AG20443 (cell line): ENCODE measurements around the gene ZNF384.
"Not testable (repeated sequence)": the region's sequence is repeated elsewhere in the genome, so short reads cannot be mapped to it uniquely, and the experiment has no call there.

ENCODE experiments used
- DNase-seq: peaks from one replicate; pipeline ENCODE4 v3.0.0; 2012; ENCODE audit warnings: low spot score, mixed read lengths

Gene ZNF384

DNA sequence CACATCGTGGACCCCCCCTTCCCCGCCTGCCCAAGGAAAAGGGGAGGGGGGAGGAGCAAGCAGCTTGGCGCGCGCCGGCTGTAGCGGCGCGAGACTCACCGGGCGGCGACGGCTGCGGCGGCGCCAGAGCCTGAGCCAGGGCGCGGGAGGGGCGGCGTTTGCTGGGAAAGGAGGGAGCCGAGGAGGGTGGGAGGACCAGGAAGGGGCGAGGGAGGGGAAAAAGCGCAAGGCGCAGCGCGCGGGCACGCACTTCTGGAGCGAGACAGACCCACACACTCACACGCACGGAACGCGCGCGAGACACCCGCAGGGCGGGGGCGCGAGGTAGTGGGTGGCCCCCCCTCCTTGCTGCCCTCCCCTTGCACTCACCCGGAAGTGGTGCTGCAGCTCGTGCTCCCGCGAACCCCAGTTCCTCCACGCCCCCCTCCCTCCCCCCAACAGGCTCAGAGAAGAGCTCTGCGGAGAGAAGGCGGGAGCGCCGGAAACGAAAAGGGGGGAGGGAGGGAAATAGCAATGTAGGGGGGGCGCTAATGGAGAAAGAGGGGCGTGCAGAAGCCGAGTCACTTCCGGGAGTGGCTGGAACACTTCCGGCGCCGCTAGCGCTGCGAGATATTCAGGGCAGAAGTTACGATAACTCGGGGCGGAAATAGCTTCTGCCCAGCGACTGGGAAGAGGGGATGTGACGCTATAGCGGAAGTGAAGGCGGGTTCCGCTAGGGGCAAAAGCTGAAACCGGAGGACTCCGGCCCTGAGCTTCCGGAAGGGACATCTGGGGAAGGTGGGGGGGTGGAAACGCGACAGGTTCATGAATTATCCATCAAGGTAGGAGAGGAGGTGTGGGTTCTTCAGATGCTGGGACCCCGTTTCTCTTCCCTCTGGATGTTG is at the start of gene ZNF384:
TSS of gene ZNF384 (minus strand) at position 377 of the 884 bp plus-strand sequence. CDS start 9,855 bp downstream, outside the sequence.
- DNase-seq: peak; percentile 97

DNA sequence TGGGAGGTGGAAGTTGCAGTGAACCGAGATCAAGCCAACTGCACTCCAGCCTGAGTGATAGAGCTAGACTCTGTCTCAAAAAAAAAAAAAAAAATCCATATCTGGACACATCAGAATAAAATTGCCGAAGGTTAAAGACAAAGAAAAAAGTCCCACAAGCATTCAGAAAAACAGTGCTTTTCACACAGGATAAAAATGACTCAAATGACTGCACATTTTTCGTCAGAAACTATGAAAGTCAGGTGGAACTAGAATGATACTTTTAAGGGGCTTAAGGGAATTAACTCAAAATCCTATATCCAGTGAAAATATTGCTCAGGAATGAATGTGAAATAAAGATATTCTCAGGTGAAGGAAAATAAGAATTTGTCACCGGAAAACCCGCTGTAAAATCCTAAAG is 47.6 kb upstream of the ZNF384 start:
- no peak for DNase-seq

DNA sequence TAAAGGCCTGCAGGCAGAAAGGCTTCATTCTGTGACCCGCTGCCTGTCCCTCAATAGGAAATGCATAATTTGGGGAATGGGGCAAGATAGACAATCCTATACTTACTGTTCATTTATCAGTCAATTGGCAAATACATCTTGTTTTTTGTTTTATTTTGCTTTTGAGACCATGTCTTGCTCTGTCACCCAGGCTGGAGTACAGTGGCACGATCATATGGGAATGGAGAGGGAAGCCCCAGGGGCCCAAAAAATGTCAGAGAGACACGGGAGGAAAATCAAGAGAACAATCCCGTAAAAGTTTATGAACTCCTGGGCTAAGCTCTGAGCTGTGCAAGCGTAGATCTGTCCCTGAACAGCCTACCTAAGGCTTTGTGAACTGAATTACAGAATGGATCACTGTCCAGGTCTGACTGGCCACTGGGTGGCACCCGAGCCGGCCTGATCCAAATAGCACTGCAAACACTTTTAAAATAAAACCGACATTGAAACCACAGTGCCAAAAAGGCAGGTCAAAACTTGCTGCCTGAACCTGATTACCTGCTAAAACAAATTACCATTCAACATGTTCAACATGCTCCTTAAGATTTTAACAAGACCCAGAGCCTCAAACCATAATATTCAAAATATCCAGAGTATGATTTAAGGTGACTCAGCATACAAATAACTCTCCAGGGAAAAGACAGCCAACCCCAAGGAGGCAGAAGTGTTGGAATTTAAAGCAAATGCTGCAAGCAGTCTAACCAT is 46.4 kb upstream of the ZNF384 start:
- peak; percentile 76 for DNase-seq

DNA sequence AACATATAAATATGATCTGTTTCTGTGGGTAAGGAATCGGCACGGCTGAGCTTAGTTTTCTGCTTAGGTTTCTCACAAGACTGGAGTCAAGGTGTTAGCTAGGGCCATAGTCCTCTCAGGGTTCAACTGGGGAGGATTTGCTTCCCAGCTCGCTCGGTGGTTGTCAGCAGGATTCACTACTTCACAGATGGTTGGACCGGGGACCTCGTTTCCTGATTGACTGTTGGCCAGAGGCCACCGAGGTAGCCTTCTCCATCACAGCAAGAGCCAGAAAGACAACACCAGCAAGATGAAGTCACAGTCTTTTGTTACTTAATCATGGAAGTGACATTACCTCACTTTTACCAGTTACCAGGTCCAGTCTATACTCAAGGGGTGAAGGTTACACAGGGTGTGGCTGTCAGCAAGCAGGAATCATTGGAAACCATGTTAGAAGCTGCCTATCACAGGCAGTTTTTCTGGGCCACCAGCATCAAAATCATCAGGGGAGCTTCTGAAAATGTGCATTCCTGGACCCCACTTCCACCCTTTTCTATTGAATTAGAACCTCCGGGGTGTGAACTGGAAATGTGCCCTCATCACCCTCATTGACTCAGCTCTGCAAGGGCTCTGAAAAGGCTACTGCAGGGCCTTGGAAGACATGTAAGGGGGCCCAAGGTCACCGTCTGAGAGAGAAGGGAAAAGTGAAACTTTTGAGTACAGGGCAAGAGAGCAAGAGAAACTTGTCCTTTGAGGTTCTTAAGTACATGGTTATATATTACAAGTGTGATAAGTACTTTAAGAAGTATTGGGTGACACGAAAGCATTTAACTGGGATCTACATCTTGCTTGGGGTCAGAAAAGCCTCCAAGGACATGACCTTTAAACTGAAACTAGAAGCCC is 45.6 kb upstream of the ZNF384 start:
- DNase-seq: no peak

DNA sequence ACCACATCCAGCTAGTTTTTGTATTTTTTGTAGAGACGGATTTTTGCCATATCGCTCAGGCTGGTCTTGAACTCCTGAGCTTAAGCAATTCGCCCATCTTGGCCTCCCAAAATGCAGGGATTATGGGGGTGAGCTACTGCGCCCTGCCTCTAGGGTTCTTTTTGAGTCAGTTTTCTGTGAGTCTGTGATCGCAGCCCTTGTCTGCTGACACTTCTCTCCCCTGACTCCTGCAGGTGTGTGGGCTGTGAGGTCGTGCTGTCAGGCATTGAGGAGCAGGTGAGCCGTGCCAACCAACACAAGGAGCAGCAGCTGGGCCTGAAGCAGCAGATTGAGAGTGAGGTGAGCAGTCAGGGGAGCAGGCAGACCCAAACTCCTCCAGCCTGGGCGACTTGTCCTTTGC is 41.0 kb upstream of the ZNF384 start:
- no peak for DNase-seq

DNA sequence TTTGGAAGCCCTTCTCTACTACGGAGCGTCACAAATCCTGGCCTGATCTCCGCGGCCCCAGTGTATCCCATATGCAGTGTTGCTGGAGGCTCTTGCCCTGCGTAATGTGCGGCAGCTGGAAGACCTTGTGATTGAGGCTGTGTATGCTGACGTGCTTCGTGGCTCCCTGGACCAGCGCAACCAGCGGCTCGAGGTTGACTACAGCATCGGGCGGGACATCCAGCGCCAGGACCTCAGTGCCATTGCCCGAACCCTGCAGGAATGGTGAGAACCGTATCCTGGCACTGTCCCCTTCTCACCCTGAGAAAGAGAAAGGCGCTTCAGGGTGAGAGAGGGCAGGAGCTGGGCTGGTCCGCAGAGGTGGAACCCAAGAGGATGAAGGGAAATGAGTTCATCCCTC is 40.0 kb upstream of the ZNF384 start:
- no peak for DNase-seq

DNA sequence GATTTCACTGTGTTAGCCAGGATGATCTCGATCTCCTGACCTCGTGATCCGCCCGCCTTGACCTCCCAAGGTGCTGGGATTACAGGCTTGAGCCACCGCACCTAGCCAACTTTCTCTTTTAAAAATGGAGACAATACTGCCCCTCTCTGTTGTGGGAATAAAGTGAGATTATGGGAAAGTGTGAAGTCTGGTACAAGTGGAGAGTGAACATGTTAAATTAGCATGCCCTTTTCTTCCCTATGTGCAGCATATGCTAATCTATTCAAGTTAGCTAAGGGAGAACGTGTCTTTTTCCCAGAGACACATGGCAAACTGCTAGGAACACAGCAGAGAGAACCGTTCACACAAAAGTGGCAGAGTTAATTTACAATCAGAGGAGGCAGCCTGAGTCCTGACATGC is 36.2 kb upstream of the ZNF384 start:
- no peak for DNase-seq

DNA sequence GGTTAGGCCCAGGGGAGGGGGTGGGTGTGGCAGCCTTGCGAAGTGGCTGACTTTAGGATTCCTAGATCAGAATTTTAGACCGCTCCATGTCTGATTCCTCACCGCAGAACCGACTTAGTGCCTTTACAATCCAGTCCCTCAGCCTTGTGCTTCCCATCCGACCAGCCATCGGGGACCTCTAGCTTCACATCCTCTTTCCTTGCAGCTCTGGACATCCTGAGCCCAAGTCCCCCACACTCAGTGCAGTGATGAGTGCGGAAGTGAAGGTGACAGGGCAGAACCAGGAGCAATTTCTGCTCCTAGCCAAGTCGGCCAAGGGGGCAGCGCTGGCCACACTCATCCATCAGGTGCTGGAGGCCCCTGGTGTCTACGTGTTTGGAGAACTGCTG is 35.2 kb upstream of the ZNF384 start:
- no peak for DNase-seq

DNA sequence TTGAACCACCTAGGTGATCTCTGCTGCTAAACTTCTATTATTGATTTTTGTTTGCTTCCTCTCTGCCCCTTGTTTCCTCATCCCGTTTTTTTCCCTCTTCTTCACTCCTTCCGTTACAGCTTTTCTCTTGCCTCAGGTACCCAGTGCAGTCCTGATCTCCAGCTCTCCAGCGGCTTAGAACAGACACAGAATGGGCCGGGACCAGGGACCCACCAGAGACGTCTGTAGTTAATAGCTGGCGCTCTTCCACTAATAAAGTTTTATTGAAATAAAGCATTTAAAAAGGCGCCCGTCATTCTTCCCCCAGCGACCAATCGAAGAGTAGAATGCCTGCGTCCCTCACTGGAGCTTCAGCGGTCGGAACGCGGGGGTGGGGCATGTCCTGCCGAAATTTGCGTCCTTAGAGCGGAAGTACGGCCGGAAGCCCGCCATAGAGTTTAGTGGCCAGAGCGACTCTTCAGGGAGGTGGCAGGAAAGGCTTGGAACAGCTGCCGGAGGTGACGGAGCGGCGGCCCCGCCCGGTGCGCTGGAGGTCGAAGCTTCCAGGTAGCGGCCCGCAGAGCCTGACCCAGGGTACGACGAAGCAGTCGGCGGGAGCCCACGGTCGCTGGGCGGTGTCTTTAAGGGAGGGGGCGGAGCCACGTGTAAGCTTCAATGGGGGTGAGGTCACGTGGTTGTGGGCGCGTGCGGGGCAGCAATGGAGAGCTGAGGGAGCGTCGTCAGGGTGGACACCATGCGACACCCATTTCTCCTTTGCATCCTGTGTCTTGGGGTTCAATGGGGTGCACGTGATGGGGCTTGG is 34.6 kb upstream of the ZNF384 start, which contains the start of gene COPS7A:
TSS of gene COPS7A (plus strand) at position 440 of the 802 bp plus-strand sequence. CDS start 611 bp downstream, outside the sequence.
- DNase-seq: peak; percentile 97

DNA sequence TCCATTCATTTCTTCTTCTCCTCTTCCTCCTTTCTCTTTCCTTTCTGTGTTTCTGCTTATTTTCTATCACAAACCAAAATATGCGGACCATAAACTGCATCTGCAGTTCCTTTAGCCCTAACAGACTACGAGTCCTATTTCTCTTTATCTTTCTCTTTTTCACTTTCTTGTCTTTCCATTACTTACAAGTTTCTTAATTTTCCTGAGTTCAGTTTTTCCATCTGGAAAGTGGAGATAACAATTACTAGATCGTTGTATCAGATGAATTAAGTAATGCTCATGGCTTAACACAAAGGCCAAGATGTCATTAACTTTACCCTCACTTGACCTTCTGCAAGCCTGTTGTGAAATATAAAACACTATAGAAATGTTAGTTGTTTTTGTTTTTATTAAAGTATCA is 33.7 kb upstream of the ZNF384 start:
- no peak for DNase-seq

DNA sequence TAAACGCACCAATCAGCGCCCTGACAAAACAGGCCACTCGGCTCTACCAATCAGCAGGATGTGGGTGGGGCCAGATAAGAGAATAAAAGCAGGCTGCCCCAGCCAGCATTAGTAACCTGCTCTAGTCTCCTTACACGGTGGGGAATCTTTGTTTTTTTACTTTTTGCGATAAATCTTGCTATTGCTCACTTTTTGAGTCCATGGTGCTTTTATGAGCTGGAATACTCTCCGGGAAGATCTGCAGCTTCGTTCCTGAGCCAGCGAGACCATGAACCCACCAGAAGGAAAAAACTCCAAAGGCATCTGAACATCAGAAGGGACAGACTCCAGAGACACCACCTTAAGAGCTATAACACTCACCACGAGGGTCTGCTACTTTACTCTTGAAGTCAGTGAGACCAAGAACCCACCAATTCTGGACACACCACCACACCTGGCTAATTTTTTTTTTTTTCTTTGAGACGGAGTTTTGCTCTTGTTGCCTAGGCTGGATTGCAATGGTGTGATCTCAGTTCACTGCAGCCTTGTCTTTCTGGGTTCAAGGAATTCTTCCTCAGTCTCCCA is 27.8 kb upstream of the ZNF384 start:
- no peak for DNase-seq

DNA sequence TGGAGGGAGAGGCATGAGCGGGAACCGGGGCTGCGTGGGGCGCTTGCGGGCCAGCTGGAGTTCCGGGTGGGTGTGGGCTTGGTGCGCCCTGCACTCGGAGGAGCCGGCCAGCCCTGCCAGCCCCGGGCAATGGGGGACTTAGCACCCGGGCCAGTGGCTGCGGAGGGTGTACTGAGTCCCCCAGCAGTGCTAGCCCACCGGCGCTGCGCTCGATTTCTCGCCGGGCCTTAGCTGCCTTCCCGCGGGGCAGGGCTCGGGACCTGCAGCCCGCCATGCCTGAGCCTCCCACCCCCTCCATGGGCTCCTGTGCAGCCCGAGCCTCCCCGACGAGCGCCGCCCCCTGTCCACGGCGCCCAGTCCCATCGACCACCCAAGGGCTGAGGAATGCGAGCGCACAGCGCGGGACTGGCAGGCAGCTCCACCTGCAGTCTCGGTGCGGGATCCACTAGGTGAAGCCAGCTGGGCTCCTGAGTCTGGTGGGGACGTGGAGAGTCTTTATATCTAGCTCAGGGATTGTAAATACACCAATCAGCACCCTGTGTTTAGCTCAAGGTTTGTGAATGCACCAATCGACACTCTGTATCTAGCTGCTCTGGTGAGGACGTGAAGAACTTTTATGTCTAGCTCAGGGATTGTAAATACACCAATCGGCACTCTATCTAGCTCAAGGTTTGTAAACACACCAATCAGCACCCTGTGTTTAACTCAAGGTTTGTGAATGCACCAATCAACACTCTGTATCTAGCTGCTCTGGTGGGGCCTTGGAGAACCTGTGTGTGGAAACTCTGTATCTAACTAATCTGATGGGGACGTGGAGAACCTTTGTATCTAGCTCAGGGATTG is 27.1 kb upstream of the ZNF384 start:
- not testable (repeated sequence) for DNase-seq

DNA sequence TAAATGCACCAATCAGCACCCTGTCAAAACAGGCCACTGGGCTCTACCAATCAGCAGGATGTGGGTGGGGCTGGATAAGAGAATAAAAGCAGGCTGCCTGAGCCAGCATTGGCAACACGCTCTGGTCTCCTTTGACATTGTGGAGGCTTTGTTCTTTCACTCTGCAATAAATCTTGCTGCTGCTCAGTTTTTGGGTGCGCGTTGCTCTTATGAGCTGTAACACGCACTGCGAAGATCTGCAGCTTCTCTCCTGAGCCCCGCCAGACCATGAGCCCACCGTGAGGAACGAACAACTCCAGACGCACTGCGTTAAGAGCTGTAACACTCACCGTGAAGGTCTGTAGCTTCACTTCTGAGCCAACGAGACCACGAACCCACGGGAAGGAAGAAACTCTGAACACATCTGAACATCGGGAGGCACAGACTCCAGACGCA is 19.8 kb upstream of the ZNF384 start:
- DNase-seq: no peak

DNA sequence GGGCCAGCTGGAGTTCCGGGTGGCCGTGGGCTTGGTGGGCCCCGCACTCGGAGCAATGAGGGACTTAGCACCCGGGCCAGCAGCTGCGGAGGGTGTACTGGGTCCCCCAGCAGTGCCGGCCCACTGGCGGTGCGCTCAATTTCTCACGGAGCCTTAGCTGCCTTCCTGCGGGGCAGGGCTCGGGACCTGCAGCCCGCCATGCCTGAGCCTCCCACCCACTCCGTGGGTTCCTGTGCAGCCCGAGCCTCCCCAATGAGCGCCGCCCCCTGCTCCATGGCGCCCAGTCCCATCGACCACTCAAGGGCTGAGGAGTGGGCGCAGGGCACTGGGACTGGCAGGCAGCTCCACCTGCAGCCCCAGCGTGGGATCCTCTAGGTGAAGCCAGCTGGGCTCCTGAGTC is 19.2 kb upstream of the ZNF384 start:
- not testable (repeated sequence) for DNase-seq

DNA sequence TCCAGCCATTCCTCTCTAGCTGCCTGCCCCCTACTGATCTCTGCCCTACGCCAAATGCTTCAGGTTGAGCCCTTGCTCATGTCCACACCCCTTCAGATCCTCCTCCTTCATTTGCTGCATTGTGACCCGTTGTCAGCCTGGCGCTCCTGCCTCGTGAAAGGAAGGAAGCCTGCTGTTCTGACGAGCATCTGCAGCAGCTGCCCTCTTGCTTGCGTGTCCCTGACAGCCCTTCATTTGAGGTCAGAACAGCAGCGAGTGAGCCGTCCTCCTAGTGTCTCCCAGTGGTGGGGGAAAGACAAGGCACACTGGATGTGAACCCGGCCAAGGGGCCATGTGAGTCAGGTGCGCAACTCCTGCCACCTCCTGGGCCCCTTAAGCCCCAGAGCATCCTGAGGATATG is 14.5 kb upstream of the ZNF384 start:
- no peak for DNase-seq

DNA sequence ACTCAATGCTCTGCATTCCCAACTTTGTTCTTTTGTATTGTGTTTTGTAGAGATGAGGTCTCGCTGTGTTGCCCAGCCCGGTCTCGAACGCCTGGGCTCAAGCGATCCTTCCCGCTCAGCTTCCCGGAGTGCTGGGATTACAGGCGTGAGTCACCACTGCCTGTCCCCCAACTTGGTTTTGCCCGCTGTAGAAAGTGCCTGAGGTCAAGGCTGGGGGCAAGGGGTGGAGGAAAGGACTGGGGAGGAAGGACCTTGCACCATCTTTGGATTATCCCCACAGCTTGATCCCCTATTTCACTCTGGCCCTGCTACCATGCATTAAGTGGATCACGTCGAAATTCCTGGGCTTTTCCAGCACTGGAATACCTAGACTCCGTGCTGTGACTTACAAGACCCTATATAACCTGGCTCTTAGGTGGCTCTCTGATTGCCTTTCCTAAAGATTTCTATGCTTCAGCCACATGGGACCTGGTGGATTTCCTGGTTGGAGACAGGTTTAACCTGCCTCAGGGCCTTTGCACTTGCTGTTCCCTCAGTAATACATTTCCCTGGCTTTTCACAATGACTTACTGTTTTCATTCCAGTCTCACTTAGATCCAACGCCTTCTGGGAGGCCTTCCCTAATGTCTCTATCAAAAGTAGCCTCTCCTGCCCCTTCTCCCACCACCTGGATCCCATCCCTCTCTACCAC is 12.0 kb upstream of the ZNF384 start:
- no peak for DNase-seq

DNA sequence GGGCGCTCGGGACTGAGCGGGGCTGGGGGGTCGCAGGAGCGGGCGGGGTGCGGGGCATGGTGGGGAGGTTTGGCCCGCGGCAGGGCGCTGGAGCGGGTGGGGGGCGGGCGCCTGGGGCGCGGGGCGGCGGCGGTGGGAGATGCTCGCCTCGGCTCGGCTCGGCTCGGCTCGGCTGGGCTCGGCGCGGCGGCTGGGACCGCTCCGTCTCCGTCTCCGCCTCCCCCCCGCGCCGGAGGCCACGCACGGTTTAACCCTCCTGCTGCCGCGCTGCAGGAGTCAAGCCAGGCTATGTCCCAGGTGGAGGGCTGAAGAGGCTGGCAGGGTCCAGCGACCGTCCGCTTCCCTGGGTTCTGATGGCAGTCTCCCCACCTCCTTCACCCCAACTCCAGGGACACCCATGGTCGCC is 11.5 kb upstream of the ZNF384 start, which contains the start of gene PIANP:
TSS of gene PIANP (minus strand) at position 170 of the 406 bp plus-strand sequence. CDS start 2,754 bp downstream, outside the sequence.
- DNase-seq: peak; percentile 81

DNA sequence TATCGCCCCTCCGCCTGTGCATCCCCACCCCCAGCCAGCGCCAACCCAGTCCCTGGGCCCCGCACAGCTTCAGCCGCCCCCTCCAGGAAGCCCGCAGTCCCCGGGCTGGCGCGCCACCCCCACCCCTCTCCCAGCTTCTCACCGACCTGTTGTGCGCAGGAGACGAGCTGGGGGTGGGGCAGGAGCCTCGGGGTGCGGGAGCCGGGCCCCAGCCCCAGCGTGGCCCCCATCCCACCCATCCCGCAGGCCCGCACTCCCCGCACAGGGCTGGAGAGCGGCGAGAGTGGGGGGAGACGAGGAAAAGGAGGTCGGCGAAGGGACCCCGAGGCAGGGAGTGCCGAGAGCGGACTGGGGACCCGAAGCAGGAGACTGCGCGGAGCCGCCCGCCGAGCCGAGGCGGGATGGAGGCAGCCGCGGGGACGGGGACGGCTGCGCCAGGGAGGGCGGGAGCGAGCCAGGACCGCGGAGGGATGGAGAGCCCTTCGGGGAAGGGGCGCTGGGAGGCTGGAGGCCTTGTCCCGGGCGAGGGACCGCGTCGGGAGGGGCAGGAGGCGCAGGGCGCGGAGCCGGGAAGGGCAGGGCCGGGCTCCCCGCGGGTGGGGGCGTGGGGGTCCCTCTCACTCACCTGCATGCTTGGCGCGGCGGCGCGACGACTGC is 10.9 kb upstream of the ZNF384 start:
- peak; percentile 48 for DNase-seq
